K562 (cell line): ENCODE measurements around the gene OCSTAMP. TPM values are rescaled to one million over a fixed set of nuclear protein-coding genes. Genes with fewer than 3 reads are reported as not detected.

Experiments
- ATAC-seq: fragments of 200-7000 bp; cut with Tn5 transposase; 3 replicates; pipeline ENCODE4 v1.9.1; 2020; ENCODE audit warnings: moderate library complexity
- BruUV-seq: library from RNA; stranded (reverse); fragments of 400-500 nt; replicated peaks from 2 replicates; lab custom pipeline; 2021; lab: Mats Ljungman, UMichigan
- CTCF ChIA-PET: fragments of 300-600 bp; formaldehyde crosslinking; extraction: SDS; loops from one replicate; lab custom pipeline; 2021; ENCODE audit warnings: low intra/inter-chr PET ratio; lab: Yijun Ruan, JAX
- POLR2A ChIA-PET: fragments of 300-600, 350-650 bp; sonication (Branson Sonifier 250); formaldehyde crosslinking; extraction: SDS; loops from one replicate; lab custom pipeline; 2021; ENCODE audit warnings: antibody characterized with exemption, inconsistent platforms; lab: Yijun Ruan, JAX
- DNase-seq, 4 experiments: peaks; one replicate each; pipeline versions ENCODE4 v3.0.0 to v3.0.0-alpha.2; 2011 to 2018; ENCODE audit warnings: low spot score in 3 of 4, mixed read lengths in 3 of 4; ENCODE audit errors: extremely low read depth in 1 of 4
- FAIRE-seq: peaks from 2 replicates; lab custom pipeline; 2011; peaks lifted over from hg19 to GRCh38; lab: Jason Lieb, UNC
- H2AFZ ChIP-seq: 2 replicates; pipeline ENCODE4 v1.6.0; 2011; ENCODE audit warnings: low read depth, low read length, control low read depth, inconsistent platforms
- H3K27ac ChIP-seq: fragments of 200-600 bp; 3 replicates; pipeline ENCODE4 v1.8.0; 2011; ENCODE audit warnings: low read depth, mild to moderate bottlenecking, control low read depth, inconsistent platforms, low read length, moderate library complexity, mixed read lengths; ENCODE audit errors: extremely low read depth
- H3K27me3 ChIP-seq, 2 experiments: fragments of 300-600 bp in 1 of 2; 2 replicates in 1 of 2; 3 replicates in 1 of 2; pipeline versions ENCODE4 v1.6.0 to v1.8.0; 2011; ENCODE audit warnings: inconsistent platforms in 2 of 2, low read length in 2 of 2, mild to moderate bottlenecking in 1 of 2, mixed read lengths in 1 of 2, moderate library complexity in 1 of 2; ENCODE audit not compliant: control insufficient read depth in 2 of 2, insufficient read depth in 2 of 2
- H3K36me3 ChIP-seq: fragments of 300-600 bp; 3 replicates; pipeline ENCODE4 v1.8.0; 2011; ENCODE audit warnings: mild to moderate bottlenecking, low read length, inconsistent platforms; ENCODE audit not compliant: control insufficient read depth, insufficient read depth
- H3K4me1 ChIP-seq, 2 experiments: fragments of 200-600 bp in 1 of 2; replicated peaks in 1 of 2; 2 replicates in 1 of 2; 3 replicates in 1 of 2; pipeline versions ENCODE4 v1.5.1 to v1.8.0; 2011; ENCODE audit warnings: inconsistent platforms in 2 of 2, low read length in 2 of 2, mild to moderate bottlenecking in 1 of 2, mixed read lengths in 1 of 2, moderate library complexity in 1 of 2; ENCODE audit not compliant: control insufficient read depth in 2 of 2, insufficient read depth in 2 of 2
- H3K4me2 ChIP-seq: 2 replicates; pipeline ENCODE4 v1.6.1; 2011; ENCODE audit warnings: low read length, control low read depth, inconsistent platforms, mixed read lengths; ENCODE audit not compliant: insufficient read depth
- H3K4me3 ChIP-seq: fragments of 200-600 bp; sonication (generic), shearing (Covaris generic); 2 replicates; pipeline ENCODE4 v1.5.1; 2016; ENCODE audit warnings: control low read depth, inconsistent platforms
- H3K79me2 ChIP-seq: fragments of 200-600 bp; 3 replicates; pipeline ENCODE4 v1.8.0; 2011; ENCODE audit warnings: low read length, inconsistent platforms; ENCODE audit not compliant: control insufficient read depth, insufficient read depth
- H3K9ac ChIP-seq, 2 experiments: 2 replicates each; pipeline versions ENCODE4 v1.6.0 to v1.6.1; 2011; ENCODE audit warnings: low read depth in 2 of 2, low read length in 2 of 2, control low read depth in 1 of 2, inconsistent platforms in 1 of 2, mild to moderate bottlenecking in 1 of 2, mixed read lengths in 1 of 2; ENCODE audit not compliant: insufficient read depth in 1 of 2
- H3K9me1 ChIP-seq: one replicate; pipeline ENCODE4 v1.6.0; 2011; ENCODE audit warnings: inconsistent platforms, mild to moderate bottlenecking, low read length, moderate library complexity; ENCODE audit not compliant: control insufficient read depth, insufficient read depth
- H3K9me3 ChIP-seq: replicated peaks from 2 replicates; pipeline ENCODE4 v1.5.1; 2011; ENCODE audit warnings: low read depth, low read length, inconsistent platforms; ENCODE audit not compliant: control insufficient read depth, insufficient read depth
- H4K20me1 ChIP-seq: replicated peaks from 2 replicates; pipeline ENCODE4 v1.6.1; 2011; ENCODE audit warnings: low read length, inconsistent platforms, mixed read lengths; ENCODE audit not compliant: control insufficient read depth, insufficient read depth
- TSHZ1 ChIP-seq: fragments of 250-450 bp; sonication (Bioruptor Pico); IDR thresholded peaks from 2 replicates; pipeline ENCODE4 v1.4.0; 2020; ENCODE audit warnings: mild to moderate bottlenecking, moderate library complexity
- WGBS: fragments of 100-300 bp; shearing (Covaris generic); methylation state at CpG from one replicate; pipeline ENCODE4 v1.1.6; 2016; ENCODE audit warnings: low coverage, mixed read lengths; ENCODE audit not compliant: insufficient coverage; ENCODE audit errors: missing lambda C conversion rate; 5-methylcytosine and 5-hydroxymethylcytosine counted together
- in situ Hi-C: fragments of 300-500 bp; cut with MboI; formaldehyde crosslinking; loops from 4 replicates; pipeline ENCODE4 v1.15.0; 2018; ENCODE audit warnings: inconsistent platforms, mixed read lengths
- intact Hi-C: fragments of 100-400 bp; cut with micrococcal nuclease; formaldehyde crosslinking; loops from 2 replicates; pipeline ENCODE4 v1.14.2; 2022
- polyA plus RNA-seq, 8 experiments: library from polyadenylated mRNA; depleted of rRNA in 4 of 8; stranded (reverse) in 5 of 8; unstranded in 3 of 8; fragments of >200 nt; fragmentation: Nextera tagmentation in 2 of 8; fragmentation: Illumina TruSeq in 1 of 8; extraction: Ambion mirVana in 2 of 8; extraction: Trizol in 1 of 8; gene quantifications; 2 replicates each; pipeline versions ENCODE4 v1.2.1 to v1.2.3, GENCODE V29; 2011 to 2014; ENCODE audit warnings: inconsistent platforms in 1 of 8, missing spikeins in 1 of 8
- total RNA-seq, 7 experiments: library from RNA; depleted of rRNA in 6 of 7; stranded (reverse); fragments of >200 nt in 6 of 7; fragmentation: Illumina TruSeq in 2 of 7; extraction: Trizol in 2 of 7; gene quantifications; 2 replicates each; pipeline versions ENCODE4 v1.2.1 to v1.2.3, GENCODE V29; 2011 to 2021; ENCODE audit warnings: low replicate concordance in 1 of 7

Gene OCSTAMP
- total and polyA plus RNA-seq, 9 of the 15 experiments (the other 6 are each of a cell fraction or from before 2014, with no cell fraction given) = not detected

GRCh38 chr20:46507760-46508407, 42.6 kb downstream of the OCSTAMP start:
- no peaks in the 10 kb centered on the region for H3K36me3 ChIP-seq
- H3K79me2 ChIP-seq = no peaks in the 10 kb centered on the region
- BruUV-seq = no TSS peak
- H3K4me2 ChIP-seq = no peak overlapping the region
- no peak overlapping the region for H2AFZ ChIP-seq
- no peaks in the 10 kb centered on the region for H3K9me1 ChIP-seq
- ATAC-seq (no peak), DNase-seq (no peak), FAIRE-seq (no peak)
- peaks cover 0 to 4% of the 10 kb centered on the region in 2 experiments; a peak in 1 of 5 replicates for H3K27me3 ChIP-seq
- no peaks in the 10 kb centered on the region; the same call in 1 of the 2 replicates for H4K20me1 ChIP-seq
- ChIA-PET POLR2A (no interaction called here), CTCF (no interaction called here)
- TF ChIP-seq TSHZ1 (CRISPR knock-in tag) = no peak
- 1% methylated on average over 4 of the region's 4 CpGs for WGBS
- H3K9me3 ChIP-seq = no peaks in the 10 kb centered on the region
- H3K27ac ChIP-seq = no peak overlapping the region
- in situ Hi-C loops = no loop called here
- no peak overlapping the region for H3K4me3 ChIP-seq
- no peak overlapping the region for H3K9ac ChIP-seq
- intact Hi-C loops = no loop called here
- H3K4me1 ChIP-seq = no peaks in the 10 kb centered on the region
